ES-I3 (cell line): ENCODE measurements around the gene UROC1.

Experiments
- H3K36me3 ChIP-seq: 2 replicates; pipeline ENCODE4 v1.6.1; 2013; ENCODE audit warnings: mild to moderate bottlenecking, low read length, control low read depth, moderate library complexity; ENCODE audit not compliant: insufficient read depth
- H3K4me1 ChIP-seq: 2 replicates; pipeline ENCODE4 v1.6.1; 2013; ENCODE audit warnings: mild to moderate bottlenecking, control low read depth, low read length; ENCODE audit not compliant: insufficient read depth
- H3K9ac ChIP-seq: 2 replicates; pipeline ENCODE4 v1.6.1; 2013; ENCODE audit warnings: low read depth, mild to moderate bottlenecking, low read length, moderate library complexity
- H3K9me3 ChIP-seq: 2 replicates; pipeline ENCODE4 v1.6.1; 2013; ENCODE audit warnings: mild to moderate bottlenecking, low read length, moderate library complexity; ENCODE audit not compliant: control insufficient read depth, insufficient read depth

UROC1 gene

DNA sequence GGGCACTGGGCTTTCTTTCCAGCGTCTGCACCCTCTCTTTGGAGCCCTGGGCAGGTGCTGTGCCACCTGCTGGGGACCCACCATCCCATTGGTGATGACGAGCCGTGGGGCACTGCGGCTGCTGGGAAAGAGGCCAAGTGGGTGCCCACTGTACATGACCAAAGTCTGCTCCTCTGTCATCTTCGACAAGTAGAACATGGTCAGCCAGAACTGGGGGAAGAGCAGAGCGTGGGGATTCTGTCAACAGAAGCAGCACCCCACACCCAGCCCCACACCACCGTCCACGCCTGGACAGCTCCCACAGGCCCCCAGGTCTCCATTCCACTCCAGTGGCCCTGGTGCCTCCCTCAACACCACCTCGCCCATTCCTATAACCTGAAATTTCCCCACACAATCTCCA lies 9.7 kb downstream of the UROC1 start:
- no peaks in the 10 kb centered on the region for H3K9me3 ChIP-seq
- no peak overlapping the region for H3K9ac ChIP-seq
- H3K4me1 ChIP-seq: no peaks in the 10 kb centered on the region
- H3K36me3 ChIP-seq: no peaks in the 10 kb centered on the region

DNA sequence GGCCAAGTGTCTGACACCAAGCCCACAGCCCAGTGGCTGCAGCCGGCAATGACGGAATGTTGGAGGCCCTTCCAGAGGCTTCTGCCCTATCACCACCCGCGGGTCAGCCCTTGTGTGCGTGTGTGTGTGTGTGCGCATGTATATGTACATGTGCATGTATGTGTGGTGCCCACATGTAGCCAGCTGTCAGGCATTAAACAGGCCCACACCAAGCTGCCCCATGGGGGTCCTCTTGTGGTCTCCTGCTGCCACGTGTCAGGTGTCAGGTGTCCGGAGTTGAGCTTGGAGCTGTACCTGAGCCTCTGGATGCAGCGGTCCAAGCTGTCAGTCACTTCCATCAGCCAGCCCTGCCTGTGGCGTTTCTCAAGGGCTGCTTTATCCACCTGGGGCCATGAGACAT lies 13.9 kb downstream of the UROC1 start:
- no peaks in the 10 kb centered on the region for H3K36me3 ChIP-seq
- no peaks in the 10 kb centered on the region for H3K9me3 ChIP-seq
- H3K9ac ChIP-seq: no peak overlapping the region
- H3K4me1 ChIP-seq: peaks cover 8% of the 10 kb centered on the region; the same call in 1 of the 2 replicates

DNA sequence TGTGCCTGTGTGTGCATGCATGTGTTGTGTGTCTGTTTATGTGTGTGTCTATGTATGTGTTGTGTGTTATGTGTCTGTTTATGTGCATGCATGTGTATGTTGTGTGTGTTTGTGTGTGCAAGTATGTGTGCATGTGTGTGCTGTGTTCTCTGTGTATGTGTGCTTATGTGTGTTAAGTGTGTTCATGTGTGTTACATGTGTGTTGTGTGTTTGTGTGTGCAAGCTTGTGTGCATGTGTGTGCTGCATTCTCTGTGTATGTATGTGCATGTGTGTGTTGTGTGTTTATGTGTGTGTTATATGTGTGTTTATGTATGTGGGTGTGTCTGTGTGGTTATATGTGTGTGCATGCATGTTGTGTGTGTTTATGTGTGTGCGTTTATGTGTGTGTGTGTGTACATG lies 14.9 kb downstream of the UROC1 start:
- Histone ChIP-seq H3K4me1 (peaks cover 8% of the 10 kb centered on the region; the same call in 1 of the 2 replicates), H3K36me3 (no peaks in the 10 kb centered on the region), H3K9me3 (no peaks in the 10 kb centered on the region), H3K9ac (no peak overlapping the region)

DNA sequence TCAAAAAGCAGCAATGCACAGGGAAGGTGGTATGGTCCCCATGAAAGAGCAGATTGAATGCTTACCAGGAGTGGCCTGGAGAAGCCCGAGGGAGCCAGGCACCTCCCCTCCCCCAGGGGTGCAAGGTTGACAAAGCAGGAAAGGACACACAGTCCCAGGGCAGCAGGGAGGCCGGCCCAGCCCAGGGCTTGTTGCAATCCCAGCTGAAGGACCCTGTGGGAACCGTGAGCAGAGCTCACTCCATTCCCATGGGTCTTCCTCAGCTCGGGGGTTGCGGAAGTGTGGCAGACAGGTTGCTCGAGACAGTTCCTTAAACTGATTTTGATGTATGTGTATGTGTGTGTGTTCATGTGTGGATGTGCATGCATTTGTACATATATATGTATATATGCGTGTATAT lies 15.8 kb downstream of the UROC1 start:
- H3K36me3 ChIP-seq: no peaks in the 10 kb centered on the region
- no peak overlapping the region for H3K9ac ChIP-seq
- peaks cover 8% of the 10 kb centered on the region; the same call in 1 of the 2 replicates for H3K4me1 ChIP-seq

DNA sequence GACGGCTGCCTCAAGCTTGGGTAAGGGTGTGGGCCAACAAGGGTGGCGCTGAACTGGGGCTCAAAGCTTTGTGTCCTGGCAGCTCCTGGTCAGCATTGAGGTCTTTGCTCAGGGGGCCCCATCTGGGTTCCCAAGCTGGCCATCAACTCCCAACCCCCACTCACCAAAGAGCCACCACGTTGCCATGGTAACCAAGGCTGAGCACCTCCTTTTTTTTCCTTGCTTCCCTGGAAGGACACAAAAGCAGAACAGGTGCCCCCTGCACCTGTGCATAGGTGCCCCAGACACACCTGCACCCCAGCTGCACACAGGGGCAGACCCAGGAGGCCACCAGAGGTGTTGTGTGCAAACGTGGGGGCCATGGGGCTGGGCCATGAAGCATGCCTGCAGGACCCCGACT lies 16.5 kb downstream of the UROC1 start:
- peaks cover 8% of the 10 kb centered on the region; the same call in 1 of the 2 replicates for H3K4me1 ChIP-seq
- H3K9me3 ChIP-seq: no peaks in the 10 kb centered on the region
- no peaks in the 10 kb centered on the region for H3K36me3 ChIP-seq
- H3K9ac ChIP-seq: no peak overlapping the region

More for the DNA sequence above, 15.8 kb downstream of the UROC1 start:
- no peaks in the 10 kb centered on the region for H3K9me3 ChIP-seq

DNA sequence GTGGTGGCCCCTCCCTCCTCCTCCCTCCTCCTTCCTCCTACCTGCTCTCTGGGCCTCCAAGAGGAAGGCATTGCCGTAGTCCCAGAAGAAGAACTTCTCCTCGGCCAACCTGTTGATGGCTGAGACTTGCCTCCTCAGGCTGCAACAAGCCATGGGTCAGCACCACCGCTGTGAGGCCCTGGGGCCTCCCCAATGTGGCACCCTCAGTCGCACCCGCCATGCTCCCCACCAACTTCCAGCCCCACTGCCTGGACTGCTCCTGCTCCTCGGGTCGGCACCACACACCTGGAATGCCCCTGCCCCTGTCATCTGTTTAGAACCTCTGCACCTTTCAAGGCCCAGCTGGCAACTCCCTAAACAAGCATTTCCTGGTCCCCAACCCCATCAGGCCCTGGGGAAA lies 17.6 kb downstream of the UROC1 start:
- H3K9me3 ChIP-seq: no peaks in the 10 kb centered on the region
- H3K36me3 ChIP-seq: no peaks in the 10 kb centered on the region
- H3K9ac ChIP-seq: no peak overlapping the region
- H3K4me1 ChIP-seq: peaks cover 8% of the 10 kb centered on the region; the same call in 1 of the 2 replicates

DNA sequence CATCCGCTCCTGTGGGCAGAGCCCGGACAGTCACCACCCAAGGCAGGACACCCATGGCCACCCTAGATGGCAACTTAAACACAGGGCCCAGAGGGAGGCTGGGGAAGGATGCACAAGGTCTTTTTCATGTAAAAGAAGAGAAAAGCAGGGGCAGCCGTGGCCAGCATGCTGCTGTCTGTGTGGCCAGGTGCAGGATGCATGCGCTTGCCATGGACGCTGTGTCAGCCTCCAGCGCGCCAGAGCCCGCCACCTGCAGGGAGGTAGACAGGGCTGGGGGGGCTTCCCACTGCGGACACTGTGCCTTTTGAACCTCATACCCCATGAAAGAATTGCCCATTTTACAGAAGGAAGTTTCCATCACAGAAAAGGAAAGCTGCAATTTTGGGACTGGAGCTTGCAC lies 18.2 kb downstream of the UROC1 start:
- Histone ChIP-seq H3K9ac (no peak overlapping the region), H3K9me3 (no peaks in the 10 kb centered on the region), H3K4me1 (peaks cover 8% of the 10 kb centered on the region; the same call in 1 of the 2 replicates), H3K36me3 (no peaks in the 10 kb centered on the region)

DNA sequence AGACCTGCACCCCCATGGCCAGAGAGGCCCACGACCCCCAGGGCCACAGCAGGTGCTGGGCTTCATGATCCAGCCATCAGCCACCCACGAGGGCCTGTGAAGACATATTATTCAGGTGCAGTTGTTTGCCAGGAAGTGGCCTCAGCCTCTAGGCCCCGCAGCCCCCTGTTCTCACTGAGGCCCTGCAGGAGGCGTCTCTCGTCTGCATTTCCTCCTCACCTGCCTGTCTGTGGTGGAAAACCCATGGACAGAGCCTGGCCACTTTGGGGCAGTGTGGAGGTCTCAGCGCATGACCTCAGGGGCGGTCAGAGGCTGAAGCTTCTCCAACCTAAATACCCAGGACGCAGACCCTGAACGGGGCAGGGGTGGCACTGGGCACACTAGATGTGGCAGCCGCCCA lies 18.6 kb downstream of the UROC1 start:
- Histone ChIP-seq H3K36me3 (no peaks in the 10 kb centered on the region), H3K9me3 (no peaks in the 10 kb centered on the region), H3K4me1 (peaks cover 8% of the 10 kb centered on the region; the same call in 1 of the 2 replicates), H3K9ac (no peak overlapping the region)

DNA sequence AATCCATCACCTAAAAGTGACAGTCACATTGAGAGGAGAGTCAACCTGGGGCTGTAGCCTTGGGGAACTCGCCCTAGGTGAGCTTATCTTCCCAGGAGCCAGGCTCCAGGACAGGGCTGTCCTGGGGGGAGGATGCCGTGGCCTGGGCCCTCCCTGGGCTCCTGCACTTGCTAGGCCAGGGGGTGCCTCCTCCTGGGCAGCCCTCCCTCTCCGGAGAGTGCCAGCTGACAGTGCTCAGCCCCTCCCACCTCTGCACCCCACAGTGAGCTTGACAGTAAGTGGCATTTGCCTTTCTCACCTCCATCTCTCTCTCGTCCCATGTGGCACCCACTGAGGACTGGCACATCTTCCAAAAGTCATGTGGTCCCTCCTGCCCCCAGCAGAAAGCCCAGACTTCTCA lies 19.1 kb downstream of the UROC1 start:
- no peaks in the 10 kb centered on the region for H3K36me3 ChIP-seq
- no peak overlapping the region for H3K9ac ChIP-seq
- no peaks in the 10 kb centered on the region for H3K9me3 ChIP-seq
- H3K4me1 ChIP-seq: peaks cover 8% of the 10 kb centered on the region; the same call in 1 of the 2 replicates

DNA sequence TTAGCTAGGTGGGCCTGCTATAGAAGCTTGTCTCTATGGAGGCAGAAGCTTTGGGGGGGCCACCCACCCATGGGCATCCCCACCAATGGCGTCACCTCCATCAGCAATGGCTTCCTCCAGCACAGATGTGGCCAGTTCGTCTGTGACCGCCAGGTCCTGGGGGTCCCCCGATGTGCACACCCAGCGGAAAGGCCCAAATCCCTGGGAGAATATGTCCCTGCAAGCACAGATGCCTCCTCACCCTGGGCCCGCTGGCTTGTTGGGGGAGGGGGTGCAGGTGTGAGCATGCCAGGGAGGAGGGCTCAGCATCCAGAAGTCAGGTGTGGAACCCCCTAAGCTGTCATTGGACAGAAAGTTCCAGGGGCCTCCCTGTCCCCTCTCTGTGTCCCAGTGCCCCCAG lies 19.6 kb downstream of the UROC1 start:
- H3K9me3 ChIP-seq: no peaks in the 10 kb centered on the region
- no peak overlapping the region for H3K9ac ChIP-seq

DNA sequence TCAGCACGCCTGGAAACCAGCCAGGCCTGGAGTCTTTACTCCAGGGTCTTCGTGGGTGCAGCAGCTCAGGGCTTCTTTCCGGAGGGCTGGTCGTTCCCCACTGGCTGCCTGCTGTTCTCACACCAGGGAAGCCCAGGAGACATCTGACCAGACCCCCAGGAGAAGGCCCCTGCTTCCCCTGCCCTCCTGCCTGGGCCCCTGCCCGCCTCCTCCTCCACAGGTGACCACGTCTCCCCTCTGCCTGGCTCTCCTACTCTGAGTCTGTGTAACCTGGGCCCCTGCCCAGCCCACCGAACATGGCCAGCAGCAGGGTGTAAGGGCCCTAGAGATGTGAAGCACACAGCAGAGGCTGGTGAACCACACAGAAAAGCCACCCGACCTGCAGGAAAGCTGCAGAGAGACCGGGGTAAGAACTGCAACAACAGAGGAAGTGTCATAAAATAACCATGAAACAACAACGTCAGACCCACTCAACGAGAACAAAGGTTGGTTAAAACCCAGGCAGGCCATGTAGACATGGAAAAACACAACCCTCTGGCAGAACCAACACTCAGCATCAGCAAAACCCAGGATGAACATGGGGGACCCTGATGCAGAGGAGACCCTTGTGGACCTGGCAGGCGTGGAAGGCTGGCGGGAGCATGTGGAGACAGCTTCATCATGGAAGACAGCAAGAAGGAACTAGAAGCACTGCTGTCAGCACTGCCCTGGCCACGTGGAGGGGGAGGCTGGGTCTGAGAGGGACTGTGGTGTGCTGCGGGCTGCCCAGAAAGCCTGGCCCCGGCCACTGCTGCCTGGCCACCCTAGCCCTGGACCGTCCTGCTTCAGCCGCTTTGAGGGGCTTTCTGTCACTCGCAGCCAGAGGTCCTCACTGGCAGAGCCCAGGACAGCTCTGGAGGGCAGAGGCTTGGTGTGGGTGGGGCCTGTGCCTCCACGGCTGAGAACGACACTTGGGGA lies 20.4 kb downstream of the UROC1 start:
- no peaks in the 10 kb centered on the region for H3K36me3 ChIP-seq
- H3K4me1 ChIP-seq: peaks cover 8% of the 10 kb centered on the region; the same call in 1 of the 2 replicates
- H3K9ac ChIP-seq: no peak overlapping the region
- H3K9me3 ChIP-seq: no peaks in the 10 kb centered on the region

More for the DNA sequence above, 19.6 kb downstream of the UROC1 start:
- peaks cover 8% of the 10 kb centered on the region; the same call in 1 of the 2 replicates for H3K4me1 ChIP-seq
- H3K36me3 ChIP-seq: no peaks in the 10 kb centered on the region

DNA sequence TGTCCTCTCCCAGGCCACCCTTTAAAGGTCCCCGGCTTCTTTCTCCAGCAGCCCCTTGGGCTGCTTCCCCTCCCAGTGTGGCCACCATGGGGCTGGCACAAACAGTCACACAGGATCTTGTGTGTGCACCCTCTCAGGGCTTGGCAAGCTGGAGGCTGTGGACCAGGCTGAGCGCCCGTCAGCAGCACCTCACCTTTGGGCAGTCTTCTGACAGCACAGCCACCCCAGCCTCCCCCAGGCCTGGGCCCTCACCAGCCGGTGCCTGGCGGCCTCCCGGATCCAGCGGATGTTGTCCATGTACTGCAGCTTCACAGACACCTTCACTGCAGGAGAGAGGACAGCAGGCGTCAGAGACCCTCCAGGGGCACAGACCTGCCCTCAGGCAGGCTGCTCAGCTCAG lies 21.8 kb downstream of the UROC1 start:
- no peaks in the 10 kb centered on the region for H3K36me3 ChIP-seq
- H3K4me1 ChIP-seq: peaks cover 4% of the 10 kb centered on the region; the same call in 1 of the 2 replicates
- no peak overlapping the region for H3K9ac ChIP-seq
- no peaks in the 10 kb centered on the region for H3K9me3 ChIP-seq

DNA sequence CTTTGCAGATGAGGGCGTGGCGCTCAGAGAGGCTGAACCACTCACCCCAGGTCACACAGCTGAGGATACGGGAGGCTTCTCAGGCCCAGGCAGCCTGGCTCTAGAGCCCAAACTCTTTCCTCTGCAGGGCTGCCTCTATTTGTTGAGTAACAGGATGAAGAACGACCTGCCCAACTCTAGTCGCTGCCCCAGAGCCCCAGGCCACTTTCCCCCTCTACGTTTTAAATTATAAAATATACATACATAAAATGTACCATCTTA lies 22.7 kb downstream of the UROC1 start:
- no peak overlapping the region for H3K9ac ChIP-seq
- H3K36me3 ChIP-seq: no peaks in the 10 kb centered on the region
- H3K4me1 ChIP-seq: peaks cover 4% of the 10 kb centered on the region; the same call in 1 of the 2 replicates
- no peaks in the 10 kb centered on the region for H3K9me3 ChIP-seq

DNA sequence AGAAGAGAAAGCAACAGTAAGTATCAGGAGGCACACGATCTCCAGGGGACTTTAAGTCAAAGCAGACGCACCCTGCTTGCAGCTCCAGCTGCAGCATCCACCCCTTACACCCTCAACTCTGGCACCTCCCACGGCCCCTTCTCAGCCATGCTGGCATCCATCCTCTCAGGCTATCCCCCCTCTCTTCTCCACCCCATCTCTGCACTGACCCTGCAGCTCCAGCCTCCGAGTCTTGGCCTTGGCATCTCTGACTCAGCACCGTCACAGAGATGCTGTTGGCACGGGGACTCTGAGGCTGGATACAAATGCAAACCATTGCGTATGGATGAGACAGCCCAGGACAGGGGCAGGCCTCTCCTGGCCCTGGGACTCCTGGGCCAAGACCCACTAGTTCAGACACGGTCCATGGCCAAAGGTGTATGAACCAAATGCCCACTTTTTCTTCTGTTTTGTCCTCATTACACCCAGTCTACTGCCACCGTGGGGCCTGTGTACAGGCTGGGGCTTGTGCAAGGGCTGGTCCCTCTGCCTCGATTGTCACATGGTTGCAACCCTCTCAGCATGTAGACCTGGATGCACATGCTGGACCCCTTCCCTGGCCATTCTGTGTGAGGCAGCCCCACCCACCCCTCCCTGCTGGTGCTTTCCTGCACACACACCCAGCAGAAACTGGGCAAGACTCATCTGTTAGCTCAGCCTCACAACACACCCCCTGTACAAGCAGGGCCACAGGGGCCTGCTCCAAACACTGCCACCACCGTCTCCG lies 23.2 kb downstream of the UROC1 start:
- Histone ChIP-seq H3K9ac (no peak overlapping the region), H3K36me3 (no peaks in the 10 kb centered on the region), H3K9me3 (no peaks in the 10 kb centered on the region), H3K4me1 (peaks cover 4% of the 10 kb centered on the region; the same call in 1 of the 2 replicates)

DNA sequence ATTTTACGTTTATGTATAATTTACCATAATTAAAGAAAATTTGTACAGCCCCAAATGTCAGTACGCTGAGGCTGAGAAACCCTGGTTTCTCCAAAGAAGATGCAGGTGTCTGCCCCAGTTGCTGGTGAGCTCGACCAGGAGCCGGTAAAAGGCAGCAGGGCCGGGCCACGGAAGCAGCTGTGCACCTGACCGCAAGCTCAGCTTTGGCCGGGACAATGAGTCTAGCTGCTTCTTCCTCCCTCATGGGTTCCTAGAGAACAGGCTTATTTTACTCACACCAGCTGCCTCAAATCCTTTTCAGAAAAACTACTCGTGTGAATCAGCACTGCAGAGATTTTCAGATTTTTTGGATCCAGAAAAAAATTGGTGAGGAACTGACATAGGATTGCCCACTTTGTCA lies 23.8 kb downstream of the UROC1 start:
- no peaks in the 10 kb centered on the region for H3K4me1 ChIP-seq
- no peak overlapping the region for H3K9ac ChIP-seq

More for the DNA sequence above, 23.8 kb downstream of the UROC1 start:
- H3K36me3 ChIP-seq: no peaks in the 10 kb centered on the region
- H3K9me3 ChIP-seq: no peaks in the 10 kb centered on the region
